ENCODE results near the gene LMO7. TPM values are rescaled to one million over a fixed set of nuclear protein-coding genes. Genes with fewer than 3 reads are reported as not detected.

LMO7 gene
- total and polyA plus RNA-seq, 8 donors: 14.7 to 50.4 (median 29.1) TPM

DNA sequence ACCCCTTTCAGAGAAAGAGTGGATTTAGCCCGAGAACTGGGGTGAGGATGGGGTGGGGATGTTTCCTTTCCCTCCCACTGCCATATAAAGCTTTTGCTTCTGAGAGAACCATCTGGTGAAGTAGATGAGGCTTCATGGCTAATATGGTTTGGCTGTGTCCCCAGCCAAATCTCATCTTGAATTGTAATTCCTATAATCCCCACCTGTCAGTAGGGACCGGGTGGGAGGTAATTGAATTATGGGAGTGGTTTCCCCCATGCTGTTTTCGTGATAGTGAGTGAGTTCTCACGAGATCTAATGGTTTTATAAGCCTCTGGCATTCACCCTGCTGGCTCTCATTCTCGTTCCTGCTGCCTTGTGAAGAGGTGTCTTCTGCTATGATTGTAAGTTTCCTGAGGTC, 270.9 kb downstream of the LMO7 start:
- FAIRE-seq: no peak
- H3K27me3 ChIP-seq: no peaks in the 10 kb centered on the region
- TF ChIP-seq, protein P1, sequence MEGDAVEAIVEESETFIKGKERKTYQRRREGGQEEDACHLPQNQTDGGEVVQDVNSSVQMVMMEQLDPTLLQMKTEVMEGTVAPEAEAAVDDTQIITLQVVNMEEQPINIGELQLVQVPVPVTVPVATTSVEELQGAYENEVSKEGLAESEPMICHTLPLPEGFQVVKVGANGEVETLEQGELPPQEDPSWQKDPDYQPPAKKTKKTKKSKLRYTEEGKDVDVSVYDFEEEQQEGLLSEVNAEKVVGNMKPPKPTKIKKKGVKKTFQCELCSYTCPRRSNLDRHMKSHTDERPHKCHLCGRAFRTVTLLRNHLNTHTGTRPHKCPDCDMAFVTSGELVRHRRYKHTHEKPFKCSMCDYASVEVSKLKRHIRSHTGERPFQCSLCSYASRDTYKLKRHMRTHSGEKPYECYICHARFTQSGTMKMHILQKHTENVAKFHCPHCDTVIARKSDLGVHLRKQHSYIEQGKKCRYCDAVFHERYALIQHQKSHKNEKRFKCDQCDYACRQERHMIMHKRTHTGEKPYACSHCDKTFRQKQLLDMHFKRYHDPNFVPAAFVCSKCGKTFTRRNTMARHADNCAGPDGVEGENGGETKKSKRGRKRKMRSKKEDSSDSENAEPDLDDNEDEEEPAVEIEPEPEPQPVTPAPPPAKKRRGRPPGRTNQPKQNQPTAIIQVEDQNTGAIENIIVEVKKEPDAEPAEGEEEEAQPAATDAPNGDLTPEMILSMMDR (IDR thresholded peaks at IDR 0.05): no peak
- WGBS, 2 donors: 59 to 67% methylated on average over 5 of the region's 5 CpGs
- no peaks in the 10 kb centered on the region for H3K4me1 ChIP-seq
- H3K4me3 ChIP-seq: no peak overlapping the region
- intact Hi-C loops (cut with DNase I): no loop called here
- ATAC-seq: no peak
- H3K27ac ChIP-seq: no peak overlapping the region
- no peak for DNase-seq
- no peaks in the 10 kb centered on the region for H3K9me3 ChIP-seq
- no peaks in the 10 kb centered on the region for H3K36me3 ChIP-seq

DNA sequence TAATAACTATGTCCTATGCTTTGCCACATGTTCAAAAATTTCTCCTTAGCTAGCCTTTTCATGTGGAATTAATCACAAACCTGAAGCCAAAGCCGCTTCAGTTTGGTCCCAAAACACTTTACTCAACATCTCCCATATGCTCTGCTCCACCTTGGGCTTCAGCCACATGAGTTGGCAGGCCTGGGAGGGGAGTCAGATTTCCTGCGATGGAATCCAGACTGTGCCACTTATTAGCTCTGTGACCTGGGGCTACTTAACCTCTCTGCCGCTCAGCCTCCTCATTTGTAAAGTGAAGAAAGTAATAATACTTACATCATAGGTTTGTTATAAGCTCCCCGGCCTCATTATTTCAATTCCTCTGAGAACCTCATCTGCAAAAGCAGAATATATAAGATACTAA, 272.0 kb downstream of the LMO7 start:
- Histone ChIP-seq H3K27me3 (no peaks in the 10 kb centered on the region), H3K4me3 (no peak overlapping the region), H3K27ac (no peak overlapping the region), H3K9me3 (no peaks in the 10 kb centered on the region), H3K4me1 (no peaks in the 10 kb centered on the region), H3K36me3 (no peaks in the 10 kb centered on the region)
- FAIRE-seq (no peak), DNase-seq (no peak), ATAC-seq (no peak)
- 69 to 79% methylated on average over 4 of the region's 4 CpGs for WGBS, 2 donors
- intact Hi-C loops (cut with DNase I): no loop called here
- TF ChIP-seq, protein P1 (IDR thresholded peaks at IDR 0.05): no peak

Other genes with a start within 250 kb of the LMO7 start
- 10 to 100 TPM in 4 of 6 donors, 1 to 10 TPM in 2; 8.2 to 19.7 (median 10.5) TPM for gene TBC1D4, start 154.2 kb upstream of the LMO7 start, total RNA-seq
- gene TBC1D4, start 154.2 kb upstream of the LMO7 start, polyA plus RNA-seq: 10 to 100 TPM in 1 of 2 donors, 1 to 10 TPM in 1; 9.4 to 18.4 TPM
- 10 to 100 TPM; 38.1 to 96.5 (median 54.1) TPM for gene COMMD6, start 98.5 kb upstream of the LMO7 start, total RNA-seq
- gene COMMD6, start 98.5 kb upstream of the LMO7 start, polyA plus RNA-seq: 10 to 100 TPM; 66.5 to 89.2 TPM
- gene UCHL3, start 86.5 kb upstream of the LMO7 start, total RNA-seq: 10 to 100 TPM; 13.1 to 21.0 (median 19.2) TPM
- gene UCHL3, start 86.5 kb upstream of the LMO7 start, polyA plus RNA-seq: 10 to 100 TPM; 18.6 to 20.7 TPM

Data from pancreas (tissue), 10 donors.